ENCODE results near the gene ATP8B3.

Gene ATP8B3

DNA sequence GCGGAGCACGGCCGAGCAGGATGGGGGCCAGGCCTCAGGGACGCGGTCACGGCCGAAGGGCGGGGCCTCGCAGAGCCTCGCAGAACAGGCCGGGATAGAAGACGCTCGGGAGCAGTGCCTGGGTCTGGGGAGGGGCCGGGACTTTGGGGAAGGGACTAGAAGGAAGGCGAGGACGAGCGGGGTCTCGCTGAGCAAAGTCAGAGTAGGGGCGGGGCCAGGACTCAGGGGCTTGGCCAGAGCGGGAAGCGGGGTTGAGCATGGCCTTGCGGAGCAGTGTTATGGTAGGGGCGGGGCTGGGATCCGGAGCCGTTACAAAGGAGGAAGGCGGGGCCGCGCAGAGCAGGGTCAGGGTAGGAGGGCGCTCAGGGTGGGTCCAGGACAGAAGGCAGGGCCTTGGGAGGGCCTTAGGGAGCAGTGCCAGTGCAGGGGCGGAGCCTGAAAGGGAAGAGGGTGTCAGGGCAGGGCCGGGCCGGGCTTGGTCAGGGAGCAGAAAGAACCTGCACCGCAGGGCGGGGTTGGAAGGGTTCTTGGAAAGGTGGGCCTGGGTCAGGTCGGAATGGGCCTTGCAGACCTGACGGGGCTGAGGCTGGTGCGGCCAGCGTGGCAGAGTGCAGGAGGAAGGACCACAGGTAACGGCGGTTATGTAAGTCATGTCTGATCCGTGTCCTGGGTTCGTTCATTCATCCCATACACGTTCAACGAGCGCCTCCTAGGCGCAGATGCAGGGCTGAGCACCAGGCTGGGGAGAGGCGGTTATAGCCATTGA, 533 bp upstream of the ATP8B3 start:
- no peak for TF ChIP-seq GATA2 (IDR thresholded peaks at IDR 0.05; ENCODE audit: low read depth, low read length)
- no peak for TF ChIP-seq GATA3 (IDR thresholded peaks at IDR 0.05; ENCODE audit: low read depth, low read length)

DNA sequence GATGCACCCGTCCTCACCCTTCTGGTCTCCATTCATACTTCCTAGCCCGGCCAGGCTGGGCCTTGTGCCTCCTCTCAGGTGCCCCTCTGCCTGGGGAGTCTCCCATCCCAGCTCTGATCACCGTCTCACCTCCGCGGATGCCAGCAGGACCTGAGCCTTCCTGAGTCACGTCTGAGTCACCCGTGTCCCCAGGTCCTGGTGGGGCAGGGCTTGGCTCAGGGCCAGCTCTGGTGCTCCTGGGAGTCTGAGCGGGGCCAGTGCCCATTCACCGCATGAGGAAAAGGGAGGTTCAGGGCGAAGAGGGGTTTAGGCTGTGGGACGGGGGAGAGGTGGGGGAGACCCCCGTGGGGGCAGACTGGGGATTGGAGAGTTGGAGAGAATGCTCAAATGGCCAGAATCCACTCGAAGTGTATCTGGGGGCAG, 593 bp downstream of the ATP8B3 start:
- no peak for TF ChIP-seq GATA2 (IDR thresholded peaks at IDR 0.05; ENCODE audit: low read depth, low read length)
- TF ChIP-seq GATA3 (IDR thresholded peaks at IDR 0.05; ENCODE audit: low read depth, low read length) = no peak

- TF ChIP-seq GATA2 (IDR thresholded peaks at IDR 0.05; ENCODE audit: low read depth, low read length) (no peak), GATA3 (IDR thresholded peaks at IDR 0.05; ENCODE audit: low read depth, low read length) (no peak)
Observed at GRCh38 chr19:1810439-1811160, 1.5 kb downstream of the ATP8B3 start.

DNA sequence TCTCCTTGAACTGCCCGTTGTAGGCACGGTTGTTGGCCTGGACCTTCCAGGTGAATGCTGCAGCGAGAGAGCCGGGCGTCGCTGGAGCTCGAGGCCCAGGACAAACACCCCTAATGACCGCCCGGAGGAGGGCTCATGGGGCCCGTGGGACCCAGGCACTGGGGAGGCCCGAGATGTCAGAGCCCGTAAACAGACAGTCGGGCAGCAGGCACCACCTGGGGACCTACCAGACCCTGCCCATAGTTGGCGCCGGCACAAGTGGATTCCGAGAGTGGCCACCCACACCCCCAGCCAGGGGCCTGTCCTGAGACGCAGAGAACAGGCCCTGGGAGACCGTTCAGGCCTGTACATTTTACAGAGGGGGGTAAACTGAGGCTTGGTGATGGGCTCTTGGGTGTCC, 2.4 kb downstream of the ATP8B3 start:
- no peak for TF ChIP-seq GATA2 (IDR thresholded peaks at IDR 0.05; ENCODE audit: low read depth, low read length)
- no peak for TF ChIP-seq GATA3 (IDR thresholded peaks at IDR 0.05; ENCODE audit: low read depth, low read length)

- TF ChIP-seq GATA3 (IDR thresholded peaks at IDR 0.05; ENCODE audit: low read depth, low read length) (no peak), GATA2 (IDR thresholded peaks at IDR 0.05; ENCODE audit: low read depth, low read length) (no peak)
Observed at GRCh38 chr19:1808395-1808731, 3.7 kb downstream of the ATP8B3 start.

- TF ChIP-seq GATA2 (IDR thresholded peaks at IDR 0.05; ENCODE audit: low read depth, low read length) = no peak
- TF ChIP-seq GATA3 (IDR thresholded peaks at IDR 0.05; ENCODE audit: low read depth, low read length) = no peak
Observed at GRCh38 chr19:1807695-1808394, 4.2 kb downstream of the ATP8B3 start.

DNA sequence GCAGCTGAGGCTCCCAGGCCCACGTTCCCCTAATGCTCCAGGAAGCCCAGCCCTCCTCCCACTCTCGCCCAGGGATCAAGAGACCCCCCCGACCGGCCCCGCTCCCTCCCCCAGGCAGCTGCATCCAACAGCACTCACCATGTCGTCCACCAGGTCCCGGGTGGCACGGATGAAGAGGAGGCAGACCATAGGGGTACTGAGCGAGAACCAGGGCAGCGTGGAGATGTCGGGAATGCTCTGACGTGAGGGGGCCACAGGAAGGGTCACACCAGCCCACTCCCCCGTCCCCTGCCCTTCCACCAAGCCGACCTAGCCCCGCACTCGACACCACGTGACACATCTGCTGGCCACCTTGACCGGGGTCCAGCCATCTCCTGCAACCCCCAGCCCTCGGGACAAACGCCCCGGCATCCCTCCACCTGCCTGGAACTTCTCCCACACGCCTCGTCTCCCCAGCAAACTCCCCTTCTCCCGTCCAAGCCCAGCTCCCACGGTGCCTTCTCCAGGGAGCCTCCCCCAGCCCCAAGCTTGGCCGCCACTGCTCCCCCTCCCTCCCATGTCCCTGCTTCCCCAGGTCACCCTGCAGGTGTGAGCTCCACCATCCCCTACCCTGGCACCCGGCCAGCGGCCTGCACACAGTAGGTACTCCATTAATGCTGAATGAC, 4.9 kb downstream of the ATP8B3 start:
- TF ChIP-seq GATA2 (IDR thresholded peaks at IDR 0.05; ENCODE audit: low read depth, low read length) (no peak), GATA3 (IDR thresholded peaks at IDR 0.05; ENCODE audit: low read depth, low read length) (no peak)

DNA sequence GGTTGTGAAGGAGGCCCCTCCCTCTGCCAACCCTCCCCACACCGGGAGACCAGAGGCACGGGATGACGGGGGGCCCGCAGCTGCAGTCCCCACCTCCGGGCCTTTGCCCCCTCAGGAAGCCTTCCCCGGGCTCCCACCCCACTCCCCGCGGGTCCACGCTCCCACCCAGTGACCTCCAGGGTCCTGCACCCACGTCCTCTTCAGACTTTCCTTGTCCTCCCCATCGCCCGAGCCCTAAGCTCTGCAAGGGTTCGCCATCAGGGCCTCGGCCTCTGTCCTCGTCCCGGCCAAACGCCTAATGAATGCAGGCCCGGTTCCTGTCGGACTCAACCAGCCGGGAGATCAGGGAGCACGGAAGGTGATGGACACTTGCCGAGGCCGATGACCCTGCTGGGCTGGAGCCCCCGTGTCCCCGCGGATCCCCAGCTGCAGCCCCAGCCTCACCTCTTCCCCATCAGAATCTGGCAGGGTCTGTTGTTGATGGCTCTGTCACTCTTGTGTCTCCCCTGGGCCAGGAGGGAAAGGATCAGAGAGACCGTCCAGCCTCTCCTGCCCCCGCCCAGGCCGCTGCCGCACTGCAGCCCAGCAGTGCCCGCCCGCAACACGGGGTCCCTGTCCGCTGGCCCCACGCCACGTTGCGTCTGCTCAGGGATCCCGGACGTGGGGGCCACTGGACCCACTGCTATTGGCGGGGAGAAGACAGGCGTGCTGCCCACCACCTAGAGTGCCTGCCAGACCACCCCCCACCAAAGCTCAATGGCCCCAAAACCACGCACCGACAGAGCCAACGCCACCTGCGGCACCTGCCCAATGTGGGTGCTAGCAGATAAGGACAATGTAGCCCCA, 5.7 kb downstream of the ATP8B3 start:
- no peak for TF ChIP-seq GATA2 (IDR thresholded peaks at IDR 0.05; ENCODE audit: low read depth, low read length)

- TF ChIP-seq GATA2 (IDR thresholded peaks at IDR 0.05; ENCODE audit: low read depth, low read length) (no peak), GATA3 (IDR thresholded peaks at IDR 0.05; ENCODE audit: low read depth, low read length) (no peak)
Observed at GRCh38 chr19:1805401-1806183, 6.5 kb downstream of the ATP8B3 start.

GRCh38 chr19:1804858-1805257, 7.2 kb downstream of the ATP8B3 start:
- TF ChIP-seq GATA3 (IDR thresholded peaks at IDR 0.05; ENCODE audit: low read depth, low read length) (no peak), GATA2 (IDR thresholded peaks at IDR 0.05; ENCODE audit: low read depth, low read length) (no peak)

DNA sequence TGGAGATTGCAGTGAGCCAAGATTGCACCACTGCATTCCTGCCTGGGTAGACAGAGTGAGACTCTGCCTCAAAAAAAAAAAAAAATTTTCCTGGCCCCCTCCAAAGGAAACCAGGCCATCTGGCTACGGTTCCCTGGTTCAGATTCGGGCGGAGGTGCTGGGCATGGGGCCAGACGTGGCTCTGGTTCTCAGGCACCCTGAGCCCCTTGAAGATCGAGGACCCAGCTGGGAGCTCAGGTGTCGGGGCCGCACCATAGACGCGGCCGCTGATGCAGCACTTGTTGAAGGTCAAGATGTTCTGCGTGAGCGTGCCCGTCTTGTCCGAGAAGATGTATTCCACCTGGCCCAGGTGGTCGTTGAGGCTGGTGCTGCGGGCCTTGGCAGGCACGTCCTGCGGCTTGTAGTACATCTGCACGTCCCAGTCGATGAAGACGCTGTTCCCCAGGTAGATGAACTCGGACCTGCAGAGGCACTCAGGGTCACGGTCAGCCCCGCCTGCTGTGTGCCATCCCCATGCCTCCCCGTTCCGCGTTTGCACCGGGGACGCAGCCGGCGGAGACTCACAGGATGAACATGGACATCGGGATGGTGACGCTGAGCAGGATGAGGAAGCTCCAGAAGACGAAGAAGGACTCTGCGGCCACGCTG, 12.3 kb downstream of the ATP8B3 start:
- TF ChIP-seq GATA3 (IDR thresholded peaks at IDR 0.05; ENCODE audit: low read depth, low read length) = no peak
- no peak for TF ChIP-seq GATA2 (IDR thresholded peaks at IDR 0.05; ENCODE audit: low read depth, low read length)

GRCh38 chr19:1796395-1797142, 15.5 kb downstream of the ATP8B3 start:
- TF ChIP-seq GATA2 (IDR thresholded peaks at IDR 0.05; ENCODE audit: low read depth, low read length) (no peak), GATA3 (IDR thresholded peaks at IDR 0.05; ENCODE audit: low read depth, low read length) (no peak)

Measured in SH-SY5Y (cell line).